OCI-LY7 (cell line): ENCODE data around the gene CDCA7L. TPM values are rescaled to one million over a fixed set of nuclear protein-coding genes. Genes with fewer than 3 reads are reported as not detected.

Source experiments
- BruUV-seq: library from RNA; stranded (reverse); fragments of 400-500 nt; replicated peaks from 2 replicates; lab custom pipeline; 2021; lab: Mats Ljungman, UMichigan
- CTCF ChIA-PET: fragments of 300-600 bp; sonication (Branson Sonifier 250); formaldehyde crosslinking; loops from one replicate; lab custom pipeline; 2022; ENCODE audit warnings: antibody characterized with exemption; ENCODE audit not compliant: unreplicated experiment; lab: Charles Lee
- POLR2A ChIA-PET: fragments of 300-600 bp; sonication (Branson Sonifier 250); formaldehyde crosslinking; loops from one replicate; lab custom pipeline; 2022; ENCODE audit warnings: antibody characterized with exemption; lab: Charles Lee
- DNase-seq: peaks from one replicate; pipeline ENCODE4 v3.0.0-alpha.2; 2015; ENCODE audit warnings: low spot score
- H2AFZ ChIP-seq: fragments of 200-600 bp; sonication (generic), shearing (Covaris generic); 2 replicates; pipeline ENCODE4 v1.6.1; 2014; ENCODE audit warnings: mild to moderate bottlenecking, antibody characterized with exemption, low read length, moderate library complexity
- H3K27ac ChIP-seq: fragments of 200-600 bp; sonication (generic); 2 replicates; pipeline ENCODE4 v1.5.1; 2014; ENCODE audit warnings: mixed run types, low read depth, mild to moderate bottlenecking, moderate library complexity, low read length, inconsistent platforms; ENCODE audit not compliant: poor library complexity, severe bottlenecking
- H3K36me3 ChIP-seq: fragments of 200-600 bp; sonication (generic); 2 replicates; pipeline ENCODE4 v1.6.1; 2014; ENCODE audit warnings: mild to moderate bottlenecking, antibody characterized with exemption, low read length, moderate library complexity, mixed read lengths; ENCODE audit not compliant: insufficient read depth
- H3K4me1 ChIP-seq: fragments of 200-600 bp; sonication (generic); 2 replicates; pipeline ENCODE4 v1.5.1; 2014; ENCODE audit warnings: mild to moderate bottlenecking, low read length; ENCODE audit not compliant: insufficient read depth, poor library complexity, severe bottlenecking
- H3K4me2 ChIP-seq: fragments of 200-600 bp; sonication (generic); 2 replicates; pipeline ENCODE4 v1.6.1; 2014; ENCODE audit warnings: mild to moderate bottlenecking, low read length
- H3K4me3 ChIP-seq: fragments of 200-600 bp; sonication (generic); 2 replicates; pipeline ENCODE4 v1.5.1; 2014; ENCODE audit warnings: mild to moderate bottlenecking, low read depth, low read length; ENCODE audit not compliant: poor library complexity, severe bottlenecking
- H3K79me2 ChIP-seq: fragments of 200-600 bp; sonication (generic); 2 replicates; pipeline ENCODE4 v1.6.1; 2016; ENCODE audit warnings: low read depth, mild to moderate bottlenecking, low read length, moderate library complexity, mixed read lengths; ENCODE audit not compliant: insufficient read depth
- H3K9me2 ChIP-seq: fragments of 200-600 bp; sonication (generic); 2 replicates; pipeline ENCODE4 v1.6.1; 2016; ENCODE audit warnings: mild to moderate bottlenecking, low read length, mixed read lengths; ENCODE audit not compliant: insufficient read depth
- H3K9me3 ChIP-seq: fragments of 200-600 bp; sonication (generic); 2 replicates; pipeline ENCODE4 v1.6.1; 2014; ENCODE audit warnings: mild to moderate bottlenecking, mixed run types, low read length, mixed read lengths
- H4K20me1 ChIP-seq: fragments of 200-600 bp; sonication (generic); 2 replicates; pipeline ENCODE4 v1.6.1; 2014; ENCODE audit warnings: mild to moderate bottlenecking, antibody characterized with exemption, low read length, moderate library complexity, mixed read lengths; ENCODE audit not compliant: insufficient read depth
- CTCF ChIP-seq: fragments of 200-600 bp; sonication (generic); conservative IDR thresholded peaks from 2 replicates; pipeline ENCODE4 v1.5.1; 2014; ENCODE audit warnings: mild to moderate bottlenecking, antibody characterized with exemption, low read length, moderate library complexity, mixed read lengths
- EZH2phosphoT487 ChIP-seq: fragments of 200-600 bp; sonication (generic); IDR thresholded peaks from 2 replicates; pipeline ENCODE4 v1.6.1; 2018; ENCODE audit warnings: low read depth, borderline replicate concordance, mild to moderate bottlenecking, mixed run types, antibody characterized with exemption, low read length, moderate library complexity, mixed read lengths
- intact Hi-C: fragments of 100-400 bp; cut with micrococcal nuclease; formaldehyde crosslinking; loops from one replicate; pipeline ENCODE4 v1.10.0; 2022; ENCODE audit not compliant: unreplicated experiment
- total RNA-seq, 2 experiments: library from RNA; depleted of rRNA in 1 of 2; stranded (reverse); fragments of >200 nt in 1 of 2; shearing (Covaris generic) in 1 of 2; gene quantifications; 2 replicates each; pipeline ENCODE4 v1.2.3, GENCODE V29; 2014 to 2022

The CDCA7L gene
- total RNA-seq, 2 experiments from 2014 or later = 155 to 173 TPM

DNA sequence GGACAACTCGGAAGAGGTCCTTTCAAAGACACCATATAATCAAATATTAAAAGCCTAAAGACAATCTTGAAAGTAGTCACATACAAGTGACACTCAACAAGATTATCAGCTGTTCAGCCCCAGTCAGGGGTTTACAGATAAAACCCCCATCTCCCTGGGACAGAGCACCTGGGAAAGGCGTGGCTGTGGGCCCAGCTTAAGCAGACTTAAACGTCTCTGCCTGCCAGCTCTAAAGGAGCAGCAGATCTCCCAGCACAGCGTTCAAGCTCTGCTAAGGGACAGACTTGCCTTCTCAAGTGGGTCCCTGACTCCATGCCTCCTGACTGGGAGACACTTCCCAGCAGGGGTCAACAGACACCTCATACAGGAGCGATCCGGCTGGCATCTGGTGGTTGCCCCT, 18.0 kb downstream of the CDCA7L start:
- Histone ChIP-seq H3K4me1 (no peaks in the 10 kb centered on the region), H3K79me2 (peaks cover 99% of the 10 kb centered on the region), H4K20me1 (0 out of 2 replicates have a peak, but pooled peaks cover 19% of the 10 kb centered on the region), H3K4me3 (no peak overlapping the region), H3K9me2 (no peaks in the 10 kb centered on the region), H3K4me2 (no peak overlapping the region), H3K27ac (no peak overlapping the region), H3K36me3 (peaks cover 40% of the 10 kb centered on the region), H2AFZ (no peak overlapping the region), H3K9me3 (peaks cover 6% of the 10 kb centered on the region; the same call in 1 of the 2 replicates)
- TF ChIP-seq EZH2phosphoT487 (no peak), CTCF (no peak)
- CTCF ChIA-PET = no interaction called here
- POLR2A ChIA-PET = interaction anchor here (1.4 to 1.5 kb wide), 2 partner anchors 11 to 40 kb away, joined by 3 to 4 read pairs; no protein-coding TSS in a partner anchor
- BruUV-seq = no TSS peak
- intact Hi-C loops = no loop called here
- DNase-seq = no peak

GRCh38 chr7:21926448-21926847, 19.3 kb downstream of the CDCA7L start:
- H2AFZ ChIP-seq = no peak overlapping the region
- peaks cover 99% of the 10 kb centered on the region for H3K79me2 ChIP-seq
- no peak overlapping the region for H3K27ac ChIP-seq
- no peaks in the 10 kb centered on the region for H3K4me1 ChIP-seq
- TF ChIP-seq CTCF = no peak
- no peak overlapping the region for H3K4me2 ChIP-seq
- intact Hi-C loops = no loop called here
- no peak for DNase-seq
- no peaks in the 10 kb centered on the region for H3K9me2 ChIP-seq
- no peak overlapping the region for H3K4me3 ChIP-seq
- H4K20me1 ChIP-seq = peaks cover 31% of the 10 kb centered on the region
- peaks cover 1% of the 10 kb centered on the region; the same call in 1 of the 2 replicates for H3K9me3 ChIP-seq
- CTCF ChIA-PET = no interaction called here
- BruUV-seq = no TSS peak
- H3K36me3 ChIP-seq = peaks cover 33% of the 10 kb centered on the region
- POLR2A ChIA-PET = interaction anchor here (0.6 to 1.5 kb wide), 8 partner anchors 9 to 133 kb away, joined by 3 to 8 read pairs (median 4); no protein-coding TSS in a partner anchor

- intact Hi-C loops = no loop called here
- no peak overlapping the region for H3K4me2 ChIP-seq
Measured at GRCh38 chr7:21923658-21924057, 22.0 kb downstream of the CDCA7L start.

More at GRCh38 chr7:21923658-21924057, 22.0 kb downstream of the CDCA7L start:
- Histone ChIP-seq H3K9me2 (no peaks in the 10 kb centered on the region), H3K27ac (no peak overlapping the region), H2AFZ (no peak overlapping the region), H3K36me3 (peaks cover 46% of the 10 kb centered on the region), H3K9me3 (no peaks in the 10 kb centered on the region), H3K4me1 (peaks cover 7% of the 10 kb centered on the region), H4K20me1 (peaks cover 54% of the 10 kb centered on the region), H3K79me2 (peaks cover 100% of the 10 kb centered on the region), H3K4me3 (no peak overlapping the region)
- POLR2A ChIA-PET = interaction anchor here (0.6 to 1.5 kb wide), 9 partner anchors 9 to 1810 kb away, joined by 3 to 5 read pairs (median 4); no protein-coding TSS in a partner anchor
- no peak for DNase-seq
- TF ChIP-seq CTCF (no peak), EZH2phosphoT487 (no peak)
- CTCF ChIA-PET = no interaction called here
- no TSS peak for BruUV-seq
